K562 (cell line): Measurements from ENCODE around the gene NDUFS5. TPM values are rescaled to one million over a fixed set of nuclear protein-coding genes. Genes with fewer than 3 reads are reported as not detected.
"Not testable (repeated sequence)": the region's sequence is repeated elsewhere in the genome, so short reads cannot be mapped to it uniquely, and the experiment has no call there.

Experiments
- ATAC-seq: fragments of 200-7000 bp; cut with Tn5 transposase; 3 replicates; pipeline ENCODE4 v1.9.1; 2020; ENCODE audit warnings: moderate library complexity
- BruUV-seq: library from RNA; stranded (reverse); fragments of 400-500 nt; replicated peaks from 2 replicates; lab custom pipeline; 2021; lab: Mats Ljungman, UMichigan
- CTCF ChIA-PET: fragments of 300-600 bp; formaldehyde crosslinking; extraction: SDS; loops from one replicate; lab custom pipeline; 2021; ENCODE audit warnings: low intra/inter-chr PET ratio; lab: Yijun Ruan, JAX
- POLR2A ChIA-PET: fragments of 300-600, 350-650 bp; sonication (Branson Sonifier 250); formaldehyde crosslinking; extraction: SDS; loops from one replicate; lab custom pipeline; 2021; ENCODE audit warnings: antibody characterized with exemption, inconsistent platforms; lab: Yijun Ruan, JAX
- DNase-seq, 4 experiments: peaks; one replicate each; pipeline versions ENCODE4 v3.0.0 to v3.0.0-alpha.2; 2011 to 2018; ENCODE audit warnings: low spot score in 3 of 4, mixed read lengths in 3 of 4; ENCODE audit errors: extremely low read depth in 1 of 4
- FAIRE-seq: peaks from 2 replicates; lab custom pipeline; 2011; peaks lifted over from hg19 to GRCh38; lab: Jason Lieb, UNC
- H2AFZ ChIP-seq: 2 replicates; pipeline ENCODE4 v1.6.0; 2011; ENCODE audit warnings: low read depth, low read length, control low read depth, inconsistent platforms
- H3K27ac ChIP-seq: fragments of 200-600 bp; 3 replicates; pipeline ENCODE4 v1.8.0; 2011; ENCODE audit warnings: low read depth, mild to moderate bottlenecking, control low read depth, inconsistent platforms, low read length, moderate library complexity, mixed read lengths; ENCODE audit errors: extremely low read depth
- H3K27me3 ChIP-seq, 2 experiments: fragments of 300-600 bp in 1 of 2; 2 replicates in 1 of 2; 3 replicates in 1 of 2; pipeline versions ENCODE4 v1.6.0 to v1.8.0; 2011; ENCODE audit warnings: inconsistent platforms in 2 of 2, low read length in 2 of 2, mild to moderate bottlenecking in 1 of 2, mixed read lengths in 1 of 2, moderate library complexity in 1 of 2; ENCODE audit not compliant: control insufficient read depth in 2 of 2, insufficient read depth in 2 of 2
- H3K36me3 ChIP-seq: fragments of 300-600 bp; 3 replicates; pipeline ENCODE4 v1.8.0; 2011; ENCODE audit warnings: mild to moderate bottlenecking, low read length, inconsistent platforms; ENCODE audit not compliant: control insufficient read depth, insufficient read depth
- H3K4me1 ChIP-seq, 2 experiments: fragments of 200-600 bp in 1 of 2; replicated peaks in 1 of 2; 2 replicates in 1 of 2; 3 replicates in 1 of 2; pipeline versions ENCODE4 v1.5.1 to v1.8.0; 2011; ENCODE audit warnings: inconsistent platforms in 2 of 2, low read length in 2 of 2, mild to moderate bottlenecking in 1 of 2, mixed read lengths in 1 of 2, moderate library complexity in 1 of 2; ENCODE audit not compliant: control insufficient read depth in 2 of 2, insufficient read depth in 2 of 2
- H3K4me2 ChIP-seq: 2 replicates; pipeline ENCODE4 v1.6.1; 2011; ENCODE audit warnings: low read length, control low read depth, inconsistent platforms, mixed read lengths; ENCODE audit not compliant: insufficient read depth
- H3K4me3 ChIP-seq: fragments of 200-600 bp; sonication (generic), shearing (Covaris generic); 2 replicates; pipeline ENCODE4 v1.5.1; 2016; ENCODE audit warnings: control low read depth, inconsistent platforms
- H3K79me2 ChIP-seq: fragments of 200-600 bp; 3 replicates; pipeline ENCODE4 v1.8.0; 2011; ENCODE audit warnings: low read length, inconsistent platforms; ENCODE audit not compliant: control insufficient read depth, insufficient read depth
- H3K9ac ChIP-seq, 2 experiments: 2 replicates each; pipeline versions ENCODE4 v1.6.0 to v1.6.1; 2011; ENCODE audit warnings: low read depth in 2 of 2, low read length in 2 of 2, control low read depth in 1 of 2, inconsistent platforms in 1 of 2, mild to moderate bottlenecking in 1 of 2, mixed read lengths in 1 of 2; ENCODE audit not compliant: insufficient read depth in 1 of 2
- H3K9me1 ChIP-seq: one replicate; pipeline ENCODE4 v1.6.0; 2011; ENCODE audit warnings: inconsistent platforms, mild to moderate bottlenecking, low read length, moderate library complexity; ENCODE audit not compliant: control insufficient read depth, insufficient read depth
- H3K9me3 ChIP-seq: replicated peaks from 2 replicates; pipeline ENCODE4 v1.5.1; 2011; ENCODE audit warnings: low read depth, low read length, inconsistent platforms; ENCODE audit not compliant: control insufficient read depth, insufficient read depth
- H4K20me1 ChIP-seq: replicated peaks from 2 replicates; pipeline ENCODE4 v1.6.1; 2011; ENCODE audit warnings: low read length, inconsistent platforms, mixed read lengths; ENCODE audit not compliant: control insufficient read depth, insufficient read depth
- HLTF ChIP-seq: fragments of 450-650 bp; IDR thresholded peaks from 2 replicates; pipeline ENCODE4 v1.6.1; 2016
- SMARCB1 ChIP-seq: IDR thresholded peaks from 2 replicates; pipeline ENCODE4 v1.6.1; 2011; ENCODE audit warnings: improper control_type of control experiment, low read depth; ENCODE audit not compliant: insufficient read length
- SPI1 ChIP-seq: IDR thresholded peaks from 2 replicates; pipeline ENCODE4 v1.6.1; 2011; ENCODE audit warnings: low read depth, low read length, control low read depth, borderline replicate concordance
- WGBS: fragments of 100-300 bp; shearing (Covaris generic); methylation state at CpG from one replicate; pipeline ENCODE4 v1.1.6; 2016; ENCODE audit warnings: low coverage, mixed read lengths; ENCODE audit not compliant: insufficient coverage; ENCODE audit errors: missing lambda C conversion rate; 5-methylcytosine and 5-hydroxymethylcytosine counted together
- in situ Hi-C: fragments of 300-500 bp; cut with MboI; formaldehyde crosslinking; loops from 4 replicates; pipeline ENCODE4 v1.15.0; 2018; ENCODE audit warnings: inconsistent platforms, mixed read lengths
- intact Hi-C: fragments of 100-400 bp; cut with micrococcal nuclease; formaldehyde crosslinking; loops from 2 replicates; pipeline ENCODE4 v1.14.2; 2022
- polyA plus RNA-seq, 8 experiments: library from polyadenylated mRNA; depleted of rRNA in 4 of 8; stranded (reverse) in 5 of 8; unstranded in 3 of 8; fragments of >200 nt; fragmentation: Nextera tagmentation in 2 of 8; fragmentation: Illumina TruSeq in 1 of 8; extraction: Ambion mirVana in 2 of 8; extraction: Trizol in 1 of 8; gene quantifications; 2 replicates each; pipeline versions ENCODE4 v1.2.1 to v1.2.3, GENCODE V29; 2011 to 2014; ENCODE audit warnings: inconsistent platforms in 1 of 8, missing spikeins in 1 of 8
- total RNA-seq, 7 experiments: library from RNA; depleted of rRNA in 6 of 7; stranded (reverse); fragments of >200 nt in 6 of 7; fragmentation: Illumina TruSeq in 2 of 7; extraction: Trizol in 2 of 7; gene quantifications; 2 replicates each; pipeline versions ENCODE4 v1.2.1 to v1.2.3, GENCODE V29; 2011 to 2021; ENCODE audit warnings: low replicate concordance in 1 of 7

Gene NDUFS5
- total and polyA plus RNA-seq, 9 of the 15 experiments (the other 6 are each of a cell fraction or from before 2014, with no cell fraction given) = 499 to 2,737 (median 1,281) TPM

GRCh38 chr1:39065542-39065941 lies 39.4 kb downstream of the NDUFS5 start:
- DNase-seq (no peak), FAIRE-seq (no peak), ATAC-seq (no peak)
- Histone ChIP-seq H3K4me3 (no peak overlapping the region), H3K27ac (no peak overlapping the region), H2AFZ (peak overlapping the region; percentile 48), H3K4me1 (peaks cover 0 to 7% of the 10 kb centered on the region in 2 experiments; a peak in 2 of 5 replicates), H3K9me3 (no peaks in the 10 kb centered on the region), H3K4me2 (no peak overlapping the region), H3K27me3 (no peaks in the 10 kb centered on the region), H3K9ac (no peak overlapping the region), H3K79me2 (no peaks in the 10 kb centered on the region), H3K9me1 (no peaks in the 10 kb centered on the region), H4K20me1 (no peaks in the 10 kb centered on the region), H3K36me3 (no peaks in the 10 kb centered on the region)
- TF ChIP-seq HLTF = no peak
- 0 out of 2 replicates have a peak, but pooled peaks have one; percentile 11 for TF ChIP-seq SPI1
- no peak for TF ChIP-seq SMARCB1
- WGBS = 35% methylated on average over 3 of the region's 3 CpGs
- ChIA-PET CTCF (no interaction called here), POLR2A (no interaction called here)
- no TSS peak for BruUV-seq
- in situ Hi-C loops = no loop called here
- intact Hi-C loops = no loop called here

GRCh38 chr1:39068227-39068626 lies 42.1 kb downstream of the NDUFS5 start:
- in situ Hi-C loops, H4K20me1 ChIP-seq, H3K9me1 ChIP-seq, H3K79me2 ChIP-seq, H2AFZ ChIP-seq, FAIRE-seq, H3K9ac ChIP-seq, BruUV-seq, DNase-seq, H3K27ac ChIP-seq, H3K4me2 ChIP-seq, H3K9me3 ChIP-seq, CTCF ChIA-PET, H3K36me3 ChIP-seq, H3K4me1 ChIP-seq, intact Hi-C loops, H3K4me3 ChIP-seq, H3K27me3 ChIP-seq, ATAC-seq: not testable (repeated sequence)
- 68% methylated on average over 7 of the region's 7 CpGs for WGBS
- POLR2A ChIA-PET = interaction anchor here (0.7 kb wide), 2 partner anchors 92 to 320 kb away, joined by 3 read pairs; no protein-coding TSS in a partner anchor
